SW 1271 (cell line): ENCODE results near the gene AGA.

Source experiments
- DNase-seq, 2 experiments: peaks; one replicate each; lab custom pipeline; 2025; lab: John Stamatoyannopoulos, UW

Gene AGA

GRCh38 chr4:177385576-177386277 lies 56.5 kb downstream of the AGA start:
- no peak for DNase-seq

GRCh38 chr4:177384856-177385397 lies 57.3 kb downstream of the AGA start:
- no peak for DNase-seq

GRCh38 chr4:177381762-177382310 lies 60.4 kb downstream of the AGA start:
- DNase-seq = no peak
